CD4-positive, CD25-positive, alpha-beta regulatory T cell (primary cell): Measurements from ENCODE around the gene PSORS1C2. TPM values are rescaled to one million over a fixed set of nuclear protein-coding genes. Genes with fewer than 3 reads are reported as not detected.

Experiments used
- ATAC-seq, 2 donors: fragments of 150-1000 bp; cut with Tn5 transposase; one replicate each; pipeline ENCODE4 v1.10.0; 2021; ENCODE audit warnings: low read depth in 2 of 2, moderate number of reproducible peaks in 2 of 2, moderate library complexity in 1 of 2
- DNase-seq, 3 donors: peaks; one replicate each; pipeline versions ENCODE4 v3.0.0 to v3.0.0-alpha.2; 2012 to 2022; ENCODE audit warnings: mixed read lengths in 1 of 3
- H3K27ac ChIP-seq: one replicate; pipeline ENCODE4 v1.7.0; 2013; ENCODE audit warnings: mild to moderate bottlenecking, low read length; ENCODE audit not compliant: insufficient read depth, poor library complexity, severe bottlenecking
- H3K27me3 ChIP-seq: one replicate; pipeline ENCODE4 v1.7.0; 2013; ENCODE audit warnings: low read length; ENCODE audit not compliant: control insufficient read depth, insufficient read depth
- H3K36me3 ChIP-seq: one replicate; pipeline ENCODE4 v1.7.0; 2013; ENCODE audit warnings: mild to moderate bottlenecking, low read length, moderate library complexity; ENCODE audit not compliant: control insufficient read depth, insufficient read depth
- H3K4me1 ChIP-seq: 2 replicates; pipeline ENCODE4 v1.7.0; 2013; ENCODE audit warnings: mild to moderate bottlenecking, low read length; ENCODE audit not compliant: insufficient read depth, control insufficient read depth, poor library complexity, severe bottlenecking
- H3K4me3 ChIP-seq: one replicate; pipeline ENCODE4 v1.7.0; 2013; ENCODE audit warnings: low read depth, mild to moderate bottlenecking, low read length, moderate library complexity
- H3K9me3 ChIP-seq, 2 experiments: 1 replicate in 1 of 2; 2 replicates in 1 of 2; pipeline ENCODE4 v1.7.0; 2013; ENCODE audit warnings: low read length in 2 of 2, mild to moderate bottlenecking in 1 of 2, moderate library complexity in 1 of 2; ENCODE audit not compliant: control insufficient read depth in 2 of 2
- H3K27ac Mint-ChIP-seq, 3 donors: one replicate each; pipeline ENCODE4 v1.8.0; 2020 to 2022; ENCODE audit warnings: mild to moderate bottlenecking in 3 of 3, mixed read lengths in 3 of 3, moderate library complexity in 2 of 3
- H3K27me3 Mint-ChIP-seq: one replicate; pipeline ENCODE4 v1.8.0; 2022; ENCODE audit warnings: mild to moderate bottlenecking, mixed read lengths
- H3K36me3 Mint-ChIP-seq: one replicate; pipeline ENCODE4 v1.8.0; 2020; ENCODE audit warnings: mixed read lengths
- H3K4me1 Mint-ChIP-seq, 4 donors: one replicate each; pipeline ENCODE4 v1.8.0; 2020 to 2022; ENCODE audit warnings: mixed read lengths in 4 of 4, mild to moderate bottlenecking in 1 of 4
- H3K4me3 Mint-ChIP-seq, 4 donors: one replicate each; pipeline ENCODE4 v1.8.0; 2020 to 2022; ENCODE audit warnings: mild to moderate bottlenecking in 4 of 4, mixed read lengths in 4 of 4, moderate library complexity in 3 of 4
- H3K9me3 Mint-ChIP-seq, 7 donors: one replicate each; pipeline ENCODE4 v1.8.0; 2020 to 2022; ENCODE audit warnings: mixed read lengths in 7 of 7, mild to moderate bottlenecking in 3 of 7, moderate library complexity in 2 of 7
- polyA plus RNA-seq, 4 donors: library from polyadenylated mRNA; unstranded; fragments of 300-500 nt; fragmentation: Illumina TruSeq; gene quantifications; one replicate each; pipeline ENCODE4 v1.2.3, GENCODE V29; 2021
- total RNA-seq: library from RNA; stranded (reverse); gene quantifications from one replicate; pipeline ENCODE4 v1.2.3, GENCODE V29; 2022

PSORS1C2 gene
- total and polyA plus RNA-seq, 5 donors from 2014 or later: not detected

DNA sequence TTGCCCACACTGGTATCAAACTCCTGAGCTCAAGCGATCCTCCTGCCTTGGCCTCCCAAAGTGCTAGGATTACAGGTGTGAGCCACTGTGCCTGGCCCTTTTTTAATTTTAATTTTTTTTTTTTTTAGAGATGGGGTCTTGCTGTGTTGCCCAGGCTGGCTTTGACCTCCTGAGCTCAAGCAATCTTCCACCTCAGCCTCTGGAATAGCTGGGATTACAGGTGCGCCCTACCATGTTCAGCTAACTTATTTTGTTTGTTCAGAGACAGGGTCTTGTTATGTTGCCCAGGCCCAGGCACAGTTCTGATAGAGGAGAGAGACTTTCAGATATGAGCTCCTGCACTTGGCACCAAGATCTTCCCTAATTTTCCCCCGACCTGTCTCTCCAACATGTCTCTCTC, 8.1 kb downstream of the PSORS1C2 start:
- no peaks in the 10 kb centered on the region for H3K9me3 ChIP-seq
- H3K36me3 ChIP-seq: no peaks in the 10 kb centered on the region
- Mint-ChIP-seq H3K4me1 (peaks cover 0 to 12% (median 7%) of the 10 kb centered on the region in 4 donors), H3K27ac (no peak overlapping the region), H3K9me3 (no peaks in the 10 kb centered on the region), H3K27me3 (peaks cover 18% of the 10 kb centered on the region), H3K36me3 (no peaks in the 10 kb centered on the region), H3K4me3 (no peak overlapping the region)
- H3K4me1 ChIP-seq: no peaks in the 10 kb centered on the region
- H3K27me3 ChIP-seq: peaks cover 6% of the 10 kb centered on the region
- no peak overlapping the region for H3K4me3 ChIP-seq
- no peak overlapping the region for H3K27ac ChIP-seq
- ATAC-seq (no peak), DNase-seq (no peak)

DNA sequence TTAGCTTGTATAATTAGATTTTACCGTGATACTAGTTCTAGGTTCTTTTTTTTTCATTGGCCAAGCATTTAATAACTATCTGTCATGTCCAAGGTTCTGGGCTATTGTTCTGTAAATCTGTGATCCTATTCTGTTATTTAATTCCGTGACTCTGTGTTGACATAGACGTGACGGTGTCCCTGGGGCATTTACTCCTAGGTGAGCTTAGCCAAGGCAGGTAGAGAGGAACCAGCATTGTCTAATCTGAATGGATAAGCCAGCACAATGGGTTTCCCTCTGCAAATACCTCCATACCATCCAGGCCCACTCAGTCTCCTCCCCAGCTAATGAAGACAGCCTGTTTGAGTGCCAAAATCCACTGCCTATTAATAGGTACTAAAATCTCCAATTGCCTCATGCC, 9.7 kb downstream of the PSORS1C2 start:
- Histone ChIP-seq H3K9me3 (no peaks in the 10 kb centered on the region), H3K27me3 (peaks cover 6% of the 10 kb centered on the region), H3K36me3 (no peaks in the 10 kb centered on the region), H3K4me1 (no peaks in the 10 kb centered on the region), H3K27ac (no peak overlapping the region), H3K4me3 (no peak overlapping the region)
- H3K4me3 Mint-ChIP-seq: no peak overlapping the region
- H3K27ac Mint-ChIP-seq: no peak overlapping the region
- H3K36me3 Mint-ChIP-seq: no peaks in the 10 kb centered on the region
- DNase-seq (no peak), ATAC-seq (no peak)
- H3K4me1 Mint-ChIP-seq: peaks cover 0 to 14% (median 7%) of the 10 kb centered on the region in 4 donors
- H3K27me3 Mint-ChIP-seq: peaks cover 18% of the 10 kb centered on the region
- H3K9me3 Mint-ChIP-seq: no peaks in the 10 kb centered on the region

DNA sequence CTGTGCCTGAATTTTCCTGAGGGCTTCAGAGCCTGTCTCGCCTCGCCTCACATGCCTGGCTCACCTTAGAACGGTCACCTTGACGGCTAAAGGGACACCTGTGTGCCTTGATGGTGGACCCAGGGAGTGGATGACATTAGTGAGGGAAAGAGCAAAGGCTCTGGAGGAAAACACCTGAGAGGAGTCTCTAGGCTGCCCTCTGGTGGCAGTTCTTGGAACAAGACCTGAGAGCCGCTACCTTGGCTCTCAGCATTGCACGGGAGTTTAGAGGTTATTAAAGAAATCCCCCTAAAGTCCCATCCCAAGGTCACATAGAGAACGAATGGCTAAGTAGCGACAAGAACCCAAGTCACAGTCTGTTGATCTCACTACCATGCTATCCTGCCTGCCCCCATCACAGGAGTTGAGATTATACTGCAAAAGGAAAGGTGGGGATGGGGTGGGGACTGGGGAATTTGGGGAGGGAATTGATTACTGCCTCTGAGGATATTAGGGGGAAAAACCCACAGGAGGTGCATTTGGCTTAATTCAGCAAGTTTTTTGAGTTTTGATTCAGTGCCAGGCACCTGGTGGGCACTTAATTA, 10.7 kb downstream of the PSORS1C2 start:
- H3K27ac Mint-ChIP-seq: peak overlapping the region in 1 of 3 donors; percentile 63

DNA sequence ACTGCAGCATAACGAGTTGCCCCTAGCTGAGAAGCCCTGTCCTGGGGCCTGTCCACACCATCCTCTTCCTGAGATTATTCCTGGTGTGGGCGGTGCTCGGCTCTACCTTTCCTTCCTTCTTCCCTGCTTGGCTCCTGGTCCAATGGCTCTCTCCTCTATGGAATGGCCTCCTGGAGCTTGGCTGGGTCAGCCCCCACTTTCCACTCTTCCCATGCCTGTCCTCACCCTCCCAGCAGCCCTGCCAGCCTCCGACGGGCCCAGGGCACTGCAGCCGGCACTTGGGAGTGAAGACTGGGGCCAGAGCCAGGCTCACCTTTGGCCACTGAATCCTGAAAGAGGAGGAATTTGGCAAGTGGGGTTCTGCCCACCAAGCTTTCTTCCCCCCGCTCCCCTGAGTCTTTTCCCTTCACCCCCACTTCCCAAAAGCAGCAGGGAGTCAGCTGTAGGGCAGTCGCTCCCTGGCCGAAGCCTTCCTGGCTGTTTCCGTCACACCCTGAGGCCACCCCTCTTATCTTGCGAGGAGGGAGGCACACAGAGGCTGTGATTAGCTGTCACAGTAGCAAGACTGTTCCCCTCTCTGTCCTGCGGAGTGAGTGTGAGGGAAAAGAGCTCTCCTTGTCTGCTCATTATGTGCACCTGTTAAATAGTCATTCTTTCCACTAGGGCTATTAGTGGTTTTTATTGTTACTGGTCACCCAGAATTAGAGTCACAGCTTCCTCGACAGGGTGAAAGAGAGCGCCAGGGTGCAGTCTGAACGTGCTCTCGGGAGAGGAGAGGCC, 12.3 kb downstream of the PSORS1C2 start:
- Mint-ChIP-seq H3K4me1 (peaks cover 0 to 14% (median 7%) of the 10 kb centered on the region in 4 donors), H3K36me3 (no peaks in the 10 kb centered on the region)
- no peak for ATAC-seq

More for the DNA sequence above, 10.7 kb downstream of the PSORS1C2 start:
- H3K4me1 Mint-ChIP-seq: peaks cover 0 to 14% (median 7%) of the 10 kb centered on the region in 4 donors
- Histone ChIP-seq H3K4me1 (no peaks in the 10 kb centered on the region), H3K27ac (no peak overlapping the region), H3K36me3 (no peaks in the 10 kb centered on the region), H3K4me3 (no peak overlapping the region), H3K9me3 (no peaks in the 10 kb centered on the region), H3K27me3 (peaks cover 6% of the 10 kb centered on the region)
- H3K27me3 Mint-ChIP-seq: peaks cover 18% of the 10 kb centered on the region
- DNase-seq (peak; percentile 49 to 67 (median 65)), ATAC-seq (peak; percentile 66 to 72)
- no peaks in the 10 kb centered on the region for H3K36me3 Mint-ChIP-seq
- H3K9me3 Mint-ChIP-seq: no peaks in the 10 kb centered on the region
- H3K4me3 Mint-ChIP-seq: no peak overlapping the region

DNA sequence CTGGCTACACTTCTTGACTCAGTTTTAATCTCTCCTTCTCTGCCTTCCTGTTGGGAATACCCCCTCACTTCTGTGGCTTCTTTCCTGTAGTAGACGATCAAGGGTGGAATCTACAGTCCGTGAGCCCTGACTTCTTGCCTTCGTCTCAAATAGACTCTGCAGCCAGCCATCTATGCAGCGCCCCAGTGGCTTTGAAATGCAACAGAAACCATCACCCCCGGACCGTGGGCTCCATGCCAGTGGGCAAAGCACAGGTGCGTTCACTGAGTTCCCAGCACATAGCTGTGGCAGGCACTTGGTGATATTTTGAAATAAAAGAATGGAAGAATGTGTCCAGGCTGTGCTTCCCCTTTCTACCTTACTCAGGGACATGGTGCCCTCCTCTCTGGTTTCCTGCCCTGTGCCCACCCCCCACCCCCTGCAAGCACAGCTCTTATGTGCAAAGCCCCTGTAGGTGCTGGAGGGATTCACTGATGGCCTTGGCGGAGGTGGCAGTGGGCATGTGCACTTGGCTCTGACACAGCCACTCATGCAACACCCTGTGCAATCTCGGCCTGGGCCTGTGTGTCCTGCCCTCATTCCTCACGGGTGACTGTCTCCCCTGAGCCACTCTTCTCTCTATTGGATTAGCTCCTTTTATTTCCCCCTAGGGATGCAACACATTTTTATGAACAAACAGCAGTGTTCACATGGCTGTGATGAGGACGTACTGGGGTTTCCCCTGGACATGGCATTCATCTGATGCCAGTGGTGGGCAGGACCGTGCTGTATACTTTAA, 13.1 kb downstream of the PSORS1C2 start:
- Histone ChIP-seq H3K9me3 (no peaks in the 10 kb centered on the region), H3K27ac (no peak overlapping the region), H3K36me3 (no peaks in the 10 kb centered on the region), H3K4me3 (no peak overlapping the region), H3K4me1 (no peaks in the 10 kb centered on the region), H3K27me3 (peaks cover 6% of the 10 kb centered on the region)
- no peak overlapping the region for H3K4me3 Mint-ChIP-seq
- H3K9me3 Mint-ChIP-seq: peaks cover 0 to 1% (median 0%) of the 10 kb centered on the region in 7 donors
- peak overlapping the region in 1 of 3 donors; percentile 56 for H3K27ac Mint-ChIP-seq
- DNase-seq: no peak
- H3K36me3 Mint-ChIP-seq: no peaks in the 10 kb centered on the region
- H3K4me1 Mint-ChIP-seq: peaks cover 0 to 14% (median 7%) of the 10 kb centered on the region in 4 donors
- peaks cover 23% of the 10 kb centered on the region for H3K27me3 Mint-ChIP-seq
- no peak for ATAC-seq

More for the DNA sequence above, 12.3 kb downstream of the PSORS1C2 start:
- H3K36me3 ChIP-seq: no peaks in the 10 kb centered on the region
- H3K4me3 ChIP-seq: no peak overlapping the region
- no peaks in the 10 kb centered on the region for H3K4me1 ChIP-seq
- no peak overlapping the region for H3K27ac ChIP-seq
- H3K27me3 Mint-ChIP-seq: peaks cover 22% of the 10 kb centered on the region
- no peaks in the 10 kb centered on the region for H3K9me3 ChIP-seq
- no peak for DNase-seq
- H3K27me3 ChIP-seq: peaks cover 6% of the 10 kb centered on the region
- peak overlapping the region in 1 of 4 donors; percentile 40 for H3K4me3 Mint-ChIP-seq
- peaks cover 0 to 1% (median 0%) of the 10 kb centered on the region in 7 donors for H3K9me3 Mint-ChIP-seq
- no peak overlapping the region for H3K27ac Mint-ChIP-seq

DNA sequence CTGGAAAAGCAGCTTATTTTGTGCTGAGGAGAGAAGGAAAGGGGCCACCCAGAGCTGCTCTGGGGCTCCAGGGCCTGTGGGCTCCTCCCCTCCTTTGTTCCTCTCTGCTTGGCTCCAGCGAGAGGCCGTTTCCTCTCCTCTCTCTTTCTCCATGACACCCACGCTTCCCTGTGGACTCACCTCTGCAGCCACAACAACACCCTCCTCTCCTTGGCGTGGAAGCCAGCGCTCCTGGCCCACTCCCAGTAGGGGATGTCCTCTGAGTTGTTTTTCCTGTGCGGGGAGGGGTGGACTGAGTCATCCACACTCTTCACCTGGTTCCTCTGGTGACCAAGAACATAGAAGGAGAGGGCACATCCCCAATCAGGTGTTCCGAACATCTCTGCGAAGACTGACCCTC, 13.7 kb downstream of the PSORS1C2 start:
- ATAC-seq (no peak), DNase-seq (no peak)
- peaks cover 6% of the 10 kb centered on the region for H3K27me3 ChIP-seq
- no peaks in the 10 kb centered on the region for H3K36me3 ChIP-seq
- no peaks in the 10 kb centered on the region for H3K9me3 ChIP-seq
- no peaks in the 10 kb centered on the region for H3K4me1 ChIP-seq
- peaks cover 0 to 1% (median 0%) of the 10 kb centered on the region in 7 donors for H3K9me3 Mint-ChIP-seq
- H3K27ac Mint-ChIP-seq: no peak overlapping the region
- H3K4me1 Mint-ChIP-seq: peaks cover 0 to 14% (median 7%) of the 10 kb centered on the region in 4 donors
- H3K4me3 Mint-ChIP-seq: no peak overlapping the region
- no peak overlapping the region for H3K27ac ChIP-seq
- H3K36me3 Mint-ChIP-seq: no peaks in the 10 kb centered on the region
- H3K27me3 Mint-ChIP-seq: peaks cover 23% of the 10 kb centered on the region
- no peak overlapping the region for H3K4me3 ChIP-seq

DNA sequence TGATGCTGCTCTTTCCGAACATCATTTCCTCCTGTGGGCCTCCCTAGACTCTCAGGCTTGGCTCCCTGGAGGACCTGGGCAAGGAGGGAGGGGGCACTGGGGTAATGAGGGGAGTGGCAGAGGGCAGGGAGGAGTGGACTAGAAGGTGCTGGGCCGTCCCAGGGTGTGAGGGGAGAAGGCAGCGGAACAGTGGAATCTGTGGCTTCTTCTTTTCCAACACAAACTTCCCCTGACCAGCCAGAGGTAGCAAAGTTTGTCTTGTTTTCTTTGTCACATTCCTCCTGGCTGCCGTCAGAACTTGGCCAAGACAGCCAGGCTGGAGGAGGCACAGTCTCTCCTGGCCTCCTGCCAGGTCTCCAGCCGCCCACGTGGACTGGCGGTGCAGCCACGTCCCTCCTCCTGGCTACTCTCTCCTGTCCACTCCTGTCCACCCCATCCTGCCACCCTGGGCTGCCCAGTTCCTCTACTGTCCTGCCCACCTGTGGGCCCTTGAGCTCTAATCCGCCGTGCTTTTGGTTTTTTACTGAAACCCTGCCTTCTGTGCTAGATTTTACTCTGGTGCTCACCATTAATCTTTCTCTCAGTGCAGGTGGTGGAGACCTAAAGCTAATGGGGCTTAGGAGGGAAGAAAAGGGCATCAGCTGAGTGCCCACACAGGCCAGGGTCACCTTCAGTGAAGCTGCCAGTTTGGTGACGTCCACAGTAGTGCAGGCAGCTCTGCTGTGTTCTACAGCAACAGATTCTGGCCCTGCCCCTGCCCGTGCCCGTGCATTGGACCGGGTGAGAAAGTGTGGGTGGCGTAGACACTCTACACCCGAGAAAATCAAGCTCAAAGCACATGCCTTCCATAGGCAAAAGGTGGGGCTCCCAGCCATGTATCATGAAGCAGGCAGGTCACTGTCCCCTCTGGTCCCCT, 15.8 kb downstream of the PSORS1C2 start:
- DNase-seq (no peak), ATAC-seq (no peak)
- no peaks in the 10 kb centered on the region for H3K36me3 Mint-ChIP-seq
- H3K4me3 ChIP-seq: no peak overlapping the region
- no peaks in the 10 kb centered on the region for H3K27me3 ChIP-seq
- peaks cover 9% of the 10 kb centered on the region for H3K27me3 Mint-ChIP-seq
- H3K27ac ChIP-seq: no peak overlapping the region
- H3K4me1 ChIP-seq: no peaks in the 10 kb centered on the region
- no peak overlapping the region for H3K4me3 Mint-ChIP-seq
- peaks cover 0 to 1% (median 0%) of the 10 kb centered on the region in 7 donors for H3K9me3 Mint-ChIP-seq
- no peaks in the 10 kb centered on the region for H3K9me3 ChIP-seq
- peaks cover 0 to 6% (median 4%) of the 10 kb centered on the region in 4 donors for H3K4me1 Mint-ChIP-seq
- no peak overlapping the region for H3K27ac Mint-ChIP-seq
- H3K36me3 ChIP-seq: no peaks in the 10 kb centered on the region
